ENCODE measurements around the gene KDSR. TPM values are rescaled to one million over a fixed set of nuclear protein-coding genes. Genes with fewer than 3 reads are reported as not detected.

KDSR gene
- total and polyA plus RNA-seq, 4 donors, result 11.3 to 37.2 (median 31.4) TPM

DNA sequence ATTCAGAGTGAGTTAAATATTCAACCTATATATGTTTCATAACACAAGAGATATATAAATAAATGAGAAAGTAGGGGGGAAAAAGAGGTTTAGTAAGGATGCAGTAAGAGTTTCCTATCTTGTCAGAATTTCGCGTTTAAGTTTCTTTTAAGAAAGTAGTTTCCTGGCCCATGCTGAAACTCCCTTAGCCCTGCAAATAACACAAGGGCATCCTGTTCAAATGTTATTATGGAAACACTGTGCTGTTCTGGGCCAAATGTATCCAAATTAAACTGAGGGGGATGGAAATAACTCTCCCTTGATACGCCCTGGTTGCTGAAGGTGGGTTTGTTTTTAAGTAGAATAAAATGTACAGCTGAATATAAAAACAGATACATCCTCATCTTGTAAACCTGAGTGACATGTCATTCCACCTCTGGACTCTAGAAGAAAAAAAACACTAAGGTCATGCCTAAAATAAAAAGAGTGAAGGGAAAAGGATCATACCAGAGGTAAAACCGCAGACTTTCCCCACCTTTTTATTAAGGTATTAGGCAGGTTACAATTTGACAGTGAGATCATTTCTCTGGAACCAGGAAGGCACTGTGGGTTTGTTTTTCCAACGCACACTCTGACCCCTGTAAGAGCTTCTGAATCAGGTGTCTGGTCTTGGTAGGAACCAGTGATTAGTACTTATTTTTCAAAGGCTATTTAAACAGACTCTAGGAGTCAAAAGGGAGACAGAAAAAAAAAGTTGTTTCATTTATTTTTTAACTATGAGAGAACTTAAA lies 64.2 kb downstream of the KDSR start:
- Histone ChIP-seq H3K9ac (ENCODE audit: low read depth in 1 of 2, low read length in 2 of 2) (no peak overlapping the region), H3K4me1 (ENCODE audit: control insufficient read depth in 4 of 4, insufficient read depth in 4 of 4, low read length in 3 of 4) (peaks cover 0 to 4% (median 0%) of the 10 kb centered on the region in 4 donors), H3K9me3 (ENCODE audit: control insufficient read depth in 4 of 4, low read length in 3 of 4) (no peaks in the 10 kb centered on the region), H3K36me3 (ENCODE audit: control insufficient read depth in 4 of 4, insufficient read depth in 3 of 4, low read depth in 1 of 4, low read length in 3 of 4) (no peaks in the 10 kb centered on the region), H3K27me3 (ENCODE audit: control insufficient read depth in 4 of 4, insufficient read depth in 4 of 4, low read length in 3 of 4) (no peaks in the 10 kb centered on the region), H3K27ac (ENCODE audit: low read depth in 1 of 2, low read length in 2 of 2) (no peak overlapping the region), H3K4me3 (ENCODE audit: low read depth in 1 of 3, low read length in 3 of 3) (no peak overlapping the region)
- 64% methylated on average over 5 of the region's 5 CpGs for WGBS
- DNase-seq (ENCODE audit: low spot score), result no peak
- TF ChIP-seq ZBTB33 (IDR thresholded peaks at IDR 0.05) (no peak), ATF3 (IDR thresholded peaks at IDR 0.05) (no peak), RAD21 (IDR thresholded peaks at IDR 0.05) (no peak), NR2F2 (IDR thresholded peaks at IDR 0.05) (no peak)
- TF ChIP-seq, protein P1, sequence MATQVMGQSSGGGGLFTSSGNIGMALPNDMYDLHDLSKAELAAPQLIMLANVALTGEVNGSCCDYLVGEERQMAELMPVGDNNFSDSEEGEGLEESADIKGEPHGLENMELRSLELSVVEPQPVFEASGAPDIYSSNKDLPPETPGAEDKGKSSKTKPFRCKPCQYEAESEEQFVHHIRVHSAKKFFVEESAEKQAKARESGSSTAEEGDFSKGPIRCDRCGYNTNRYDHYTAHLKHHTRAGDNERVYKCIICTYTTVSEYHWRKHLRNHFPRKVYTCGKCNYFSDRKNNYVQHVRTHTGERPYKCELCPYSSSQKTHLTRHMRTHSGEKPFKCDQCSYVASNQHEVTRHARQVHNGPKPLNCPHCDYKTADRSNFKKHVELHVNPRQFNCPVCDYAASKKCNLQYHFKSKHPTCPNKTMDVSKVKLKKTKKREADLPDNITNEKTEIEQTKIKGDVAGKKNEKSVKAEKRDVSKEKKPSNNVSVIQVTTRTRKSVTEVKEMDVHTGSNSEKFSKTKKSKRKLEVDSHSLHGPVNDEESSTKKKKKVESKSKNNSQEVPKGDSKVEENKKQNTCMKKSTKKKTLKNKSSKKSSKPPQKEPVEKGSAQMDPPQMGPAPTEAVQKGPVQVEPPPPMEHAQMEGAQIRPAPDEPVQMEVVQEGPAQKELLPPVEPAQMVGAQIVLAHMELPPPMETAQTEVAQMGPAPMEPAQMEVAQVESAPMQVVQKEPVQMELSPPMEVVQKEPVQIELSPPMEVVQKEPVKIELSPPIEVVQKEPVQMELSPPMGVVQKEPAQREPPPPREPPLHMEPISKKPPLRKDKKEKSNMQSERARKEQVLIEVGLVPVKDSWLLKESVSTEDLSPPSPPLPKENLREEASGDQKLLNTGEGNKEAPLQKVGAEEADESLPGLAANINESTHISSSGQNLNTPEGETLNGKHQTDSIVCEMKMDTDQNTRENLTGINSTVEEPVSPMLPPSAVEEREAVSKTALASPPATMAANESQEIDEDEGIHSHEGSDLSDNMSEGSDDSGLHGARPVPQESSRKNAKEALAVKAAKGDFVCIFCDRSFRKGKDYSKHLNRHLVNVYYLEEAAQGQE (IDR thresholded peaks at IDR 0.05), result no peak
- TF ChIP-seq, protein P2, sequence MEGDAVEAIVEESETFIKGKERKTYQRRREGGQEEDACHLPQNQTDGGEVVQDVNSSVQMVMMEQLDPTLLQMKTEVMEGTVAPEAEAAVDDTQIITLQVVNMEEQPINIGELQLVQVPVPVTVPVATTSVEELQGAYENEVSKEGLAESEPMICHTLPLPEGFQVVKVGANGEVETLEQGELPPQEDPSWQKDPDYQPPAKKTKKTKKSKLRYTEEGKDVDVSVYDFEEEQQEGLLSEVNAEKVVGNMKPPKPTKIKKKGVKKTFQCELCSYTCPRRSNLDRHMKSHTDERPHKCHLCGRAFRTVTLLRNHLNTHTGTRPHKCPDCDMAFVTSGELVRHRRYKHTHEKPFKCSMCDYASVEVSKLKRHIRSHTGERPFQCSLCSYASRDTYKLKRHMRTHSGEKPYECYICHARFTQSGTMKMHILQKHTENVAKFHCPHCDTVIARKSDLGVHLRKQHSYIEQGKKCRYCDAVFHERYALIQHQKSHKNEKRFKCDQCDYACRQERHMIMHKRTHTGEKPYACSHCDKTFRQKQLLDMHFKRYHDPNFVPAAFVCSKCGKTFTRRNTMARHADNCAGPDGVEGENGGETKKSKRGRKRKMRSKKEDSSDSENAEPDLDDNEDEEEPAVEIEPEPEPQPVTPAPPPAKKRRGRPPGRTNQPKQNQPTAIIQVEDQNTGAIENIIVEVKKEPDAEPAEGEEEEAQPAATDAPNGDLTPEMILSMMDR (IDR thresholded peaks at IDR 0.05; ENCODE audit: low read depth, low read length, missing input control), result no peak

- H3K27ac ChIP-seq (ENCODE audit: low read depth in 1 of 2, low read length in 2 of 2), result no peak overlapping the region
- no peak overlapping the region for H3K9ac ChIP-seq (ENCODE audit: low read depth in 1 of 2, low read length in 2 of 2)
- WGBS, result 64% methylated on average over 4 of the region's 4 CpGs
- H3K27me3 ChIP-seq (ENCODE audit: control insufficient read depth in 4 of 4, insufficient read depth in 4 of 4, low read length in 3 of 4), result no peaks in the 10 kb centered on the region
- H3K36me3 ChIP-seq (ENCODE audit: control insufficient read depth in 4 of 4, insufficient read depth in 3 of 4, low read depth in 1 of 4, low read length in 3 of 4), result no peaks in the 10 kb centered on the region
- no peak for DNase-seq (ENCODE audit: low spot score)
- no peaks in the 10 kb centered on the region for H3K9me3 ChIP-seq (ENCODE audit: control insufficient read depth in 4 of 4, low read length in 3 of 4)
- TF ChIP-seq HNF4A (conservative IDR thresholded peaks at IDR 0.05) (no peak), RXRA (IDR thresholded peaks at IDR 0.05) (no peak), YY1 (IDR thresholded peaks at IDR 0.05) (no peak), EGR1 (IDR thresholded peaks at IDR 0.05; ENCODE audit: low read depth in 2 of 2) (no peak), NR2F2 (IDR thresholded peaks at IDR 0.05) (no peak), RAD21 (IDR thresholded peaks at IDR 0.05) (no peak), GABPA (IDR thresholded peaks at IDR 0.05 in 1 of 2, conservative IDR thresholded peaks at IDR 0.05 in 1 of 2) (no peak), TAF1 (conservative IDR thresholded peaks at IDR 0.05) (no peak), FOXA2 (IDR thresholded peaks at IDR 0.05) (no peak), ATF3 (IDR thresholded peaks at IDR 0.05) (no peak), HNF4G (IDR thresholded peaks at IDR 0.05) (no peak)
- TF ChIP-seq, protein P2 (IDR thresholded peaks at IDR 0.05; ENCODE audit: low read depth, low read length, missing input control), result no peak
- H3K4me3 ChIP-seq (ENCODE audit: low read depth in 1 of 3, low read length in 3 of 3), result no peak overlapping the region
- peaks cover 0 to 4% (median 0%) of the 10 kb centered on the region in 4 donors for H3K4me1 ChIP-seq (ENCODE audit: control insufficient read depth in 4 of 4, insufficient read depth in 4 of 4, low read length in 3 of 4)
Measured at GRCh38 chr18:63302220-63302619, 64.8 kb downstream of the KDSR start.

All from liver (tissue), 9 donors.